Spinal cord (tissue), 10 donors: ENCODE measurements around the gene NDOR1. TPM values are rescaled to one million over a fixed set of nuclear protein-coding genes. Genes with fewer than 3 reads are reported as not detected.

ENCODE experiments used
- DNase-seq, 6 donors: peaks; one replicate each; pipeline versions ENCODE4 v3.0.0 to v3.0.0-alpha.2; 2013 to 2015; ENCODE audit warnings: low spot score in 6 of 6, low read depth in 4 of 6
- H3K27ac ChIP-seq: one replicate; pipeline ENCODE4 v1.5.1; 2013; ENCODE audit warnings: low read depth, low read length, control low read depth
- H3K27me3 ChIP-seq: one replicate; pipeline ENCODE4 v1.6.1; 2013; ENCODE audit warnings: low read length; ENCODE audit not compliant: control insufficient read depth, insufficient read depth
- H3K36me3 ChIP-seq: one replicate; pipeline ENCODE4 v1.6.1; 2013; ENCODE audit warnings: low read length; ENCODE audit not compliant: control insufficient read depth, insufficient read depth
- H3K4me1 ChIP-seq: one replicate; pipeline ENCODE4 v1.6.1; 2013; ENCODE audit warnings: low read length; ENCODE audit not compliant: control insufficient read depth, insufficient read depth
- H3K4me3 ChIP-seq: one replicate; pipeline ENCODE4 v1.5.1; 2013; ENCODE audit warnings: low read depth, low read length, control low read depth
- H3K9me3 ChIP-seq: one replicate; pipeline ENCODE4 v1.6.1; 2013; ENCODE audit warnings: low read length; ENCODE audit not compliant: control insufficient read depth, insufficient read depth
- WGBS: methylation state at CpG from one replicate; pipeline ENCODE4 v1.1.5; 2013; ENCODE audit warnings: missing lambda C conversion rate; ENCODE audit not compliant: insufficient coverage; 5-methylcytosine and 5-hydroxymethylcytosine counted together
- polyA plus RNA-seq, 2 donors: library from polyadenylated mRNA; unstranded; fragments of 120-200 nt; gene quantifications; one replicate each; pipeline ENCODE4 v1.2.1, GENCODE V29; 2013; ENCODE audit not compliant: insufficient read length in 2 of 2
- total RNA-seq, 2 donors: library from RNA; depleted of rRNA in 1 of 2; stranded (reverse); fragments of 120-200 nt in 1 of 2; fragments of >200 nt in 1 of 2; gene quantifications; one replicate each; pipeline versions ENCODE4 v1.2.3 to v1.2.4, GENCODE V29; 2013 to 2014
- donor health status: healthy.

Gene NDOR1
- total and polyA plus RNA-seq, 4 donors, result 3.2 to 23.8 (median 12.3) TPM

- peaks cover 8% of the 10 kb centered on the region for H3K27me3 ChIP-seq
- no peak overlapping the region for H3K27ac ChIP-seq
- 80% methylated on average over 45 of the region's 45 CpGs for WGBS
Observed at GRCh38 chr9:137173796-137174664, 31.5 kb upstream of the NDOR1 start.

GRCh38 chr9:137174722-137175293, 30.7 kb upstream of the NDOR1 start:
- Histone ChIP-seq H3K4me3 (no peak overlapping the region), H3K9me3 (no peaks in the 10 kb centered on the region), H3K27me3 (peaks cover 8% of the 10 kb centered on the region), H3K4me1 (peaks cover 13% of the 10 kb centered on the region), H3K27ac (no peak overlapping the region), H3K36me3 (peaks cover 57% of the 10 kb centered on the region)
- no peak for DNase-seq
- WGBS, result 31% methylated on average over 33 of the region's 34 CpGs

More at GRCh38 chr9:137173796-137174664, 31.5 kb upstream of the NDOR1 start:
- H3K9me3 ChIP-seq, result no peaks in the 10 kb centered on the region
- no peak for DNase-seq
- peaks cover 13% of the 10 kb centered on the region for H3K4me1 ChIP-seq
- H3K4me3 ChIP-seq, result no peak overlapping the region
- H3K36me3 ChIP-seq, result peaks cover 50% of the 10 kb centered on the region

GRCh38 chr9:137175345-137175961, 30.0 kb upstream of the NDOR1 start:
- peaks cover 3% of the 10 kb centered on the region for H3K27me3 ChIP-seq
- no peaks in the 10 kb centered on the region for H3K9me3 ChIP-seq
- H3K36me3 ChIP-seq, result peaks cover 64% of the 10 kb centered on the region
- H3K27ac ChIP-seq, result no peak overlapping the region
- H3K4me3 ChIP-seq, result no peak overlapping the region
- H3K4me1 ChIP-seq, result peaks cover 7% of the 10 kb centered on the region
- WGBS, result 39% methylated on average over 30 of the region's 33 CpGs
- no peak for DNase-seq

- H3K27me3 ChIP-seq, result no peaks in the 10 kb centered on the region
- H3K9me3 ChIP-seq, result no peaks in the 10 kb centered on the region
- WGBS, result 55% methylated on average over 17 of the region's 17 CpGs
- H3K27ac ChIP-seq, result no peak overlapping the region
- H3K4me3 ChIP-seq, result no peak overlapping the region
- peaks cover 4% of the 10 kb centered on the region for H3K4me1 ChIP-seq
- H3K36me3 ChIP-seq, result peaks cover 75% of the 10 kb centered on the region
- DNase-seq, result no peak
Observed at GRCh38 chr9:137176302-137177182, 29.0 kb upstream of the NDOR1 start.

GRCh38 chr9:137178201-137178938, 27.1 kb upstream of the NDOR1 start:
- H3K4me3 ChIP-seq, result no peak overlapping the region
- 93% methylated on average over 23 of the region's 23 CpGs for WGBS
- H3K4me1 ChIP-seq, result peaks cover 4% of the 10 kb centered on the region
- no peak for DNase-seq
- no peaks in the 10 kb centered on the region for H3K27me3 ChIP-seq
- H3K9me3 ChIP-seq, result no peaks in the 10 kb centered on the region
- H3K27ac ChIP-seq, result no peak overlapping the region
- peaks cover 89% of the 10 kb centered on the region for H3K36me3 ChIP-seq

GRCh38 chr9:137178939-137179630, 26.4 kb upstream of the NDOR1 start:
- 90% methylated on average over 13 of the region's 19 CpGs for WGBS
- no peaks in the 10 kb centered on the region for H3K9me3 ChIP-seq
- no peak overlapping the region for H3K4me3 ChIP-seq
- H3K4me1 ChIP-seq, result peaks cover 4% of the 10 kb centered on the region
- no peaks in the 10 kb centered on the region for H3K27me3 ChIP-seq
- no peak for DNase-seq
- no peak overlapping the region for H3K27ac ChIP-seq
- peaks cover 95% of the 10 kb centered on the region for H3K36me3 ChIP-seq

GRCh38 chr9:137179761-137180160, 25.7 kb upstream of the NDOR1 start:
- WGBS, result 93% methylated on average over 16 of the region's 17 CpGs
- H3K4me1 ChIP-seq, result peaks cover 4% of the 10 kb centered on the region
- no peak for DNase-seq
- no peaks in the 10 kb centered on the region for H3K27me3 ChIP-seq
- H3K9me3 ChIP-seq, result no peaks in the 10 kb centered on the region
- H3K27ac ChIP-seq, result no peak overlapping the region
- H3K4me3 ChIP-seq, result no peak overlapping the region
- peaks cover 96% of the 10 kb centered on the region for H3K36me3 ChIP-seq

GRCh38 chr9:137180491-137180890, 25.0 kb upstream of the NDOR1 start:
- DNase-seq, result no peak
- WGBS, result 96% methylated on average over 20 of the region's 20 CpGs
- Histone ChIP-seq H3K4me1 (no peaks in the 10 kb centered on the region), H3K36me3 (peaks cover 97% of the 10 kb centered on the region), H3K27me3 (no peaks in the 10 kb centered on the region), H3K4me3 (no peak overlapping the region), H3K27ac (no peak overlapping the region), H3K9me3 (no peaks in the 10 kb centered on the region)
